GM21737 (cell line): ENCODE measurements around the gene THADA.
"Not testable (repeated sequence)": the region's sequence is repeated elsewhere in the genome, so short reads cannot be mapped to it uniquely, and the experiment has no call there.

Experiments used
- ATAC-seq: cut with Tn5 transposase; IDR thresholded peaks from one replicate; pipeline ENCODE4 v1.9.1; 2021; ENCODE audit warnings: mild to moderate bottlenecking, moderate library complexity; ENCODE audit not compliant: unreplicated experiment

THADA gene

GRCh38 chr2:43417300-43417699 is 178.5 kb downstream of the THADA start:
- no peak for ATAC-seq

- ATAC-seq, result no peak
Observed at GRCh38 chr2:43415592-43415991, 180.2 kb downstream of the THADA start.

- no peak for ATAC-seq
Observed at GRCh38 chr2:43414586-43415135, 181.2 kb downstream of the THADA start.

- no peak for ATAC-seq
Observed at GRCh38 chr2:43414033-43414432, 181.8 kb downstream of the THADA start.

- ATAC-seq, result no peak
Observed at GRCh38 chr2:43412114-43412753, 183.6 kb downstream of the THADA start.

- ATAC-seq, result no peak
Observed at GRCh38 chr2:43410055-43410604, 185.7 kb downstream of the THADA start.

- ATAC-seq, result no peak
Observed at GRCh38 chr2:43408407-43409160, 187.3 kb downstream of the THADA start.

- no peak for ATAC-seq
Observed at GRCh38 chr2:43407935-43408334, 187.9 kb downstream of the THADA start.

GRCh38 chr2:43406651-43407279 is 189.1 kb downstream of the THADA start:
- no peak for ATAC-seq

GRCh38 chr2:43405829-43406228 is 190.0 kb downstream of the THADA start:
- no peak for ATAC-seq

- peak; percentile 42 for ATAC-seq
Observed at GRCh38 chr2:43402452-43402937, 193.3 kb downstream of the THADA start.

GRCh38 chr2:43402002-43402401 is 193.8 kb downstream of the THADA start:
- ATAC-seq, result peak; percentile 83

- no peak for ATAC-seq
Observed at GRCh38 chr2:43400508-43400907, 195.3 kb downstream of the THADA start.

- ATAC-seq, result no peak
Observed at GRCh38 chr2:43399515-43400264, 196.1 kb downstream of the THADA start.

GRCh38 chr2:43399098-43399497 is 196.7 kb downstream of the THADA start:
- no peak for ATAC-seq

GRCh38 chr2:43397821-43398220 is 198.0 kb downstream of the THADA start:
- no peak for ATAC-seq

- no peak for ATAC-seq
Observed at GRCh38 chr2:43397411-43397810, 198.4 kb downstream of the THADA start.

GRCh38 chr2:43396344-43396743 is 199.5 kb downstream of the THADA start:
- not testable (repeated sequence) for ATAC-seq

GRCh38 chr2:43393918-43394317 is 201.9 kb downstream of the THADA start:
- no peak for ATAC-seq

- ATAC-seq, result no peak
Observed at GRCh38 chr2:43391878-43392215, 204.0 kb downstream of the THADA start.
